PFSK-1 (cell line): Measurements from ENCODE around the gene PTPRN2.

Experiments
- FOXP2 ChIP-seq: optimal IDR thresholded peaks from 2 replicates; pipeline ENCODE3; 2011; ENCODE audit warnings: borderline replicate concordance, control low read depth, inconsistent platforms; ENCODE audit not compliant: insufficient read depth; ENCODE audit errors: extremely low read length, extremely low read depth
- POLR2AphosphoS5 ChIP-seq: IDR thresholded peaks from 2 replicates; pipeline ENCODE4 v1.6.1; 2012; ENCODE audit warnings: low read depth, mild to moderate bottlenecking, control low read depth, low read length, moderate library complexity
- SIN3A ChIP-seq: IDR thresholded peaks from 2 replicates; pipeline ENCODE4 v1.6.1; 2012; ENCODE audit warnings: mild to moderate bottlenecking, low read length, moderate library complexity, borderline replicate concordance; ENCODE audit not compliant: insufficient read depth
- TAF1 ChIP-seq: IDR thresholded peaks from 2 replicates; pipeline ENCODE4 v1.6.1; 2012; ENCODE audit warnings: low read length, control low read depth, borderline replicate concordance; ENCODE audit not compliant: insufficient read depth
- TF ChIP-seq, protein P1 (sequence below), 2 experiments: IDR thresholded peaks; 2 replicates each; pipeline versions ENCODE4 v1.6.1 to v1.8.0; 2011 to 2012; ENCODE audit warnings: low read depth in 2 of 2, low read length in 2 of 2, control low read depth in 1 of 2, inconsistent platforms in 1 of 2, mild to moderate bottlenecking in 1 of 2, moderate library complexity in 1 of 2; ENCODE audit not compliant: insufficient read depth in 1 of 2

PTPRN2 gene

DNA sequence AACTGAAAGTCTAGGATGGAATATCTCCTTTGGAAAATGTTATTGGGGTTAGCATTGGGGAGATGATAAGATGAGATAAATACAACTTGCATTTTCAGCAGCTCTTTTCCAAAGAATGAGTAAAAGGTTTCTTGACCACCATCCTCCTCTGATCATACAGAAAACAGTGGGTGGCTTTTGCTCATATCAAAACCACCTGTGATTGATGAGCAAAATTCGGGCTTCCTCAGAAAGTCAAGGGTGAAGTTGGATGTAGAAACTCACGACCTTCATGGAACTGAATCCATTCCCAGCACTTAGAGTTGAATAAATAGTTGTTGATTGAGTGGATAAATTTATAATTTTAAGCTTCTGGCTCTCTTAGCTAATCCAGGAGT lies 1092.5 kb downstream of the PTPRN2 start:
- TF ChIP-seq TAF1 (no peak), SIN3A (no peak), FOXP2 (no peak), POLR2AphosphoS5 (no peak)
- TF ChIP-seq, protein P1, sequence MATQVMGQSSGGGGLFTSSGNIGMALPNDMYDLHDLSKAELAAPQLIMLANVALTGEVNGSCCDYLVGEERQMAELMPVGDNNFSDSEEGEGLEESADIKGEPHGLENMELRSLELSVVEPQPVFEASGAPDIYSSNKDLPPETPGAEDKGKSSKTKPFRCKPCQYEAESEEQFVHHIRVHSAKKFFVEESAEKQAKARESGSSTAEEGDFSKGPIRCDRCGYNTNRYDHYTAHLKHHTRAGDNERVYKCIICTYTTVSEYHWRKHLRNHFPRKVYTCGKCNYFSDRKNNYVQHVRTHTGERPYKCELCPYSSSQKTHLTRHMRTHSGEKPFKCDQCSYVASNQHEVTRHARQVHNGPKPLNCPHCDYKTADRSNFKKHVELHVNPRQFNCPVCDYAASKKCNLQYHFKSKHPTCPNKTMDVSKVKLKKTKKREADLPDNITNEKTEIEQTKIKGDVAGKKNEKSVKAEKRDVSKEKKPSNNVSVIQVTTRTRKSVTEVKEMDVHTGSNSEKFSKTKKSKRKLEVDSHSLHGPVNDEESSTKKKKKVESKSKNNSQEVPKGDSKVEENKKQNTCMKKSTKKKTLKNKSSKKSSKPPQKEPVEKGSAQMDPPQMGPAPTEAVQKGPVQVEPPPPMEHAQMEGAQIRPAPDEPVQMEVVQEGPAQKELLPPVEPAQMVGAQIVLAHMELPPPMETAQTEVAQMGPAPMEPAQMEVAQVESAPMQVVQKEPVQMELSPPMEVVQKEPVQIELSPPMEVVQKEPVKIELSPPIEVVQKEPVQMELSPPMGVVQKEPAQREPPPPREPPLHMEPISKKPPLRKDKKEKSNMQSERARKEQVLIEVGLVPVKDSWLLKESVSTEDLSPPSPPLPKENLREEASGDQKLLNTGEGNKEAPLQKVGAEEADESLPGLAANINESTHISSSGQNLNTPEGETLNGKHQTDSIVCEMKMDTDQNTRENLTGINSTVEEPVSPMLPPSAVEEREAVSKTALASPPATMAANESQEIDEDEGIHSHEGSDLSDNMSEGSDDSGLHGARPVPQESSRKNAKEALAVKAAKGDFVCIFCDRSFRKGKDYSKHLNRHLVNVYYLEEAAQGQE (IDR thresholded peaks at IDR 0.05; ENCODE audit: insufficient read depth in 1 of 2, low read depth in 2 of 2, low read length in 2 of 2) = no peak

DNA sequence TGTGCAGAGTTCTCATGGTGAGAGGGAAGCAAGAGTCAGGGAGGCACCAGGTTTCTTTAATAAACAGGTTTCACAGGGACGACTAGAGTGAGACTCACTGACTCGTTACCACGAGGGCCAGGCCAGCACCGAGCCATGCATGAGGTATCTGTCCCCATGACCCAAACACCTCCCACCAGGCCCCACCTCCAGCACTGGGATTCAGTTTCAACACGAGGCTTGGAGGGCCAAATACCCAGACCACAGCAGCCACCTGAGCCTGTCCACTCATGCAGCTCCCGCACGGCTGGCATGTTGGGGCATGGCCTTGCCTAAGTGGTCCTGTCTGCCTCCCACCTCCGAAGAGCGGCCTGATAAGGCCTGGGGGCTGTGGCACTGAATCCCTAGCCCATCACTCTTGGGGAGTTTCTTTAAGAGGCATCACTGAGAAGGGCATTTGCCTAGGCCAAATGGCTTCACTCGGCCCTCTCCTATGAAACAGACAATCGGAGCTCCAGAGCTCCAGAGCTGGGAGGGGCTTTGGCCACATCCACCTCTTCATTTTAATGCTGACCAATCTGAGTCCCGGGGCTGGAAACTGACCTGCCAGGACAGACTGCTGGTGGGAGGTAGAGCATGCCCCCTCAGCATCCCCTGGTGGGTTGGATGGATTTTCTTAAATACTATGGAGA lies 1093.0 kb downstream of the PTPRN2 start:
- TF ChIP-seq POLR2AphosphoS5 (no peak), FOXP2 (no peak), TAF1 (no peak), SIN3A (no peak)
- TF ChIP-seq, protein P1 (IDR thresholded peaks at IDR 0.05; ENCODE audit: insufficient read depth in 1 of 2, low read depth in 2 of 2, low read length in 2 of 2) = no peak

DNA sequence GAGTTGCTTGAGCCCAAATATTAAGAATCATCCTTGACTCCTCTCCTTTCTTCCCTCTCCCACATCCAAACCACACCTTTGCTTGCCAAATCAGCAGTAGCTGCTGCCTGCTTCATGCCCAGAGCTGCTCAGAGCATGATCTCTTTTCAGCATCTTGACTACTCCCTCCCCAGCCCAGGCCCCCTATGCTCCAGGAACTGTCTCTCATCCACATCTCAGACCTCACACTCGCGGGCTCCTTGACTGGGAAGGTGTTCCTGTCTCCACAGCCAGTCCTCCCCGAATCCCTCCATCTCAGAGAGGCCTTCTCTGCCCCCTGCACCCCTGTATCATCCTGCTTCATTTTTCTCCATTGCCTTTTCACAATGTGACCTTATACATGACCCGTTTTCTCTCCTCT lies 1093.8 kb downstream of the PTPRN2 start:
- TF ChIP-seq SIN3A (no peak), TAF1 (no peak), POLR2AphosphoS5 (no peak), FOXP2 (no peak)
- TF ChIP-seq, protein P1 (IDR thresholded peaks at IDR 0.05; ENCODE audit: insufficient read depth in 1 of 2, low read depth in 2 of 2, low read length in 2 of 2) = no peak

DNA sequence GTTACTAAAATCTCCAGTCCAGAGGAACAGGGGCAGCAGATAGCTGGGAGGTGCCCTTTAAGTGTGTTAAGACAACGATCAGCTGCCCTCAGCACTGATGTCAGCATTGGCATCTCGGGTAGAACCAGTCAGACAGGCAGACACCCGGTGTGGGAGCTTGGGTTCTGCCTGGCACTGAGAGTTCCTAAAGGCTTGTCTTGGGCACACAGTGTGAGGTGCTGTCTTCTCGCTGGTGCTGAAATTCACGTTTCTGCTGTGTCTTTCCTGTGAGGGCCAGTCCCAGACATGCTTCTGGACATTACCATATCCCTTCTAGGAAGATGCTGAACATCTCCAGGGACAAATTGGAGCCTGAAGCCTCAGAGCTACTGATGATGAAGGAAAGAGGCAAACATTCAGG lies 1094.6 kb downstream of the PTPRN2 start:
- TF ChIP-seq, protein P1 (IDR thresholded peaks at IDR 0.05; ENCODE audit: insufficient read depth in 1 of 2, low read depth in 2 of 2, low read length in 2 of 2) = peak; percentile 63 to 83; a peak in 3 of 4 replicates
- no peak for TF ChIP-seq FOXP2

DNA sequence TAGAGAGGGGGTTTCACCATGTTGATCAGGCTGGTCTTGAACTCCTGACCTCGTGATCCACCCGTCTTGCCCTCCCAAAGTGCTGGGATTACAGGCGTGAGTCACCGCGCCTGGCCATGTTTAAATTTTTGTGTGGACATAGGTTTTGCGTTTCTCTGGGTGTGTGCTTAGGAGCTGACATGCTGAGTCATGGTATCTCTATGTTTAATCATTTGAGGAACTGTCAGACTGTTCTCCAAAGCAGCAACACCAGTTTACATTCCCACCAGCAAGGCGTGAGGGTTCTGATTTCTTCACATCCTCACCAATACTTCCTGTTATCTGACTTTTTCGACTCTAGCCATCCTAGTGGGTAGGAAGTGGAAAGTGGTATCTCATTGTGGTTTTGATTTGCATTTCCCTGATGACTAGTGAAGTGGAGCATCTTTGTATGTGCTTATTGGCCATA lies 1097.1 kb downstream of the PTPRN2 start:
- TF ChIP-seq POLR2AphosphoS5 (no peak), SIN3A (no peak), TAF1 (no peak), FOXP2 (no peak)
- TF ChIP-seq, protein P1 (IDR thresholded peaks at IDR 0.05; ENCODE audit: insufficient read depth in 1 of 2, low read depth in 2 of 2, low read length in 2 of 2) = no peak
